OCI-LY1 (cell line): ENCODE measurements around the gene FSTL3.

Experiments used
- EZH2 ChIP-seq: fragments of 200-600 bp; sonication (generic), shearing (Covaris generic); IDR thresholded peaks from 2 replicates; pipeline ENCODE4 v1.8.0; 2017; ENCODE audit warnings: borderline replicate concordance, mixed run types, mild to moderate bottlenecking, antibody characterized with exemption, low read length, moderate library complexity, mixed read lengths
- TF ChIP-seq, protein P1 (sequence below): fragments of 200-600 bp; sonication (generic), shearing (Covaris generic); IDR thresholded peaks from 2 replicates; pipeline ENCODE4 v1.5.1; 2017; ENCODE audit warnings: mild to moderate bottlenecking, antibody characterized with exemption, low read length, moderate library complexity, mixed read lengths

- no peak for TF ChIP-seq EZH2
- TF ChIP-seq, protein P1, sequence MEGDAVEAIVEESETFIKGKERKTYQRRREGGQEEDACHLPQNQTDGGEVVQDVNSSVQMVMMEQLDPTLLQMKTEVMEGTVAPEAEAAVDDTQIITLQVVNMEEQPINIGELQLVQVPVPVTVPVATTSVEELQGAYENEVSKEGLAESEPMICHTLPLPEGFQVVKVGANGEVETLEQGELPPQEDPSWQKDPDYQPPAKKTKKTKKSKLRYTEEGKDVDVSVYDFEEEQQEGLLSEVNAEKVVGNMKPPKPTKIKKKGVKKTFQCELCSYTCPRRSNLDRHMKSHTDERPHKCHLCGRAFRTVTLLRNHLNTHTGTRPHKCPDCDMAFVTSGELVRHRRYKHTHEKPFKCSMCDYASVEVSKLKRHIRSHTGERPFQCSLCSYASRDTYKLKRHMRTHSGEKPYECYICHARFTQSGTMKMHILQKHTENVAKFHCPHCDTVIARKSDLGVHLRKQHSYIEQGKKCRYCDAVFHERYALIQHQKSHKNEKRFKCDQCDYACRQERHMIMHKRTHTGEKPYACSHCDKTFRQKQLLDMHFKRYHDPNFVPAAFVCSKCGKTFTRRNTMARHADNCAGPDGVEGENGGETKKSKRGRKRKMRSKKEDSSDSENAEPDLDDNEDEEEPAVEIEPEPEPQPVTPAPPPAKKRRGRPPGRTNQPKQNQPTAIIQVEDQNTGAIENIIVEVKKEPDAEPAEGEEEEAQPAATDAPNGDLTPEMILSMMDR = no peak
Measured at GRCh38 chr19:634975-635652, 41.1 kb upstream of the FSTL3 start.
